Naive thymus-derived CD8-positive, alpha-beta T cell (primary cell): ENCODE data around the gene KCNN3. TPM values are rescaled to one million over a fixed set of nuclear protein-coding genes. Genes with fewer than 3 reads are reported as not detected.

Experiments used
- ATAC-seq, 2 donors: fragments of 150-1000 bp; cut with Tn5 transposase in 1 of 2; sonication (Bioruptor Pico), chemical (Tn5 transposase) in 1 of 2; 1 replicate in 1 of 2; 2 replicates in 1 of 2; pipeline ENCODE4 v1.10.0; 2021; ENCODE audit warnings: mild to moderate bottlenecking in 2 of 2, moderate library complexity in 2 of 2
- POLR2A ChIA-PET: fragments of 350-600 bp; sonication (Branson Sonifier 250); formaldehyde crosslinking; loops from one replicate; lab custom pipeline; 2021; ENCODE audit warnings: antibody characterized with exemption; lab: Charles Lee
- DNase-seq, 10 donors: peaks; one replicate each; pipeline versions ENCODE4 v3.0.0 to v3.0.0-alpha.2; 2020 to 2022
- H3K27ac Mint-ChIP-seq, 10 donors: one replicate each; pipeline ENCODE4 v1.8.0; 2020 to 2022; ENCODE audit warnings: mild to moderate bottlenecking in 10 of 10, mixed read lengths in 10 of 10, moderate library complexity in 4 of 10, inconsistent platforms in 1 of 10
- H3K27me3 Mint-ChIP-seq, 5 donors: one replicate each; pipeline ENCODE4 v1.8.0; 2021 to 2022; ENCODE audit warnings: mixed read lengths in 5 of 5
- H3K36me3 Mint-ChIP-seq, 3 donors: one replicate each; pipeline ENCODE4 v1.8.0; 2020 to 2022; ENCODE audit warnings: mixed read lengths in 3 of 3, mild to moderate bottlenecking in 2 of 3, inconsistent platforms in 1 of 3
- H3K4me1 Mint-ChIP-seq, 4 donors: one replicate each; pipeline ENCODE4 v1.8.0; 2021 to 2022; ENCODE audit warnings: mixed read lengths in 4 of 4
- H3K4me3 Mint-ChIP-seq, 10 donors: one replicate each; pipeline ENCODE4 v1.8.0; 2020 to 2022; ENCODE audit warnings: mild to moderate bottlenecking in 10 of 10, mixed read lengths in 10 of 10, moderate library complexity in 6 of 10, inconsistent platforms in 1 of 10
- H3K9me3 Mint-ChIP-seq, 9 donors: one replicate each; pipeline ENCODE4 v1.8.0; 2020 to 2022; ENCODE audit warnings: mixed read lengths in 9 of 9, mild to moderate bottlenecking in 3 of 9, inconsistent platforms in 1 of 9, moderate library complexity in 1 of 9
- polyA plus RNA-seq, 3 donors: library from polyadenylated mRNA; unstranded; fragments of 300-500 nt; fragmentation: Illumina TruSeq; gene quantifications; one replicate each; pipeline ENCODE4 v1.2.3, GENCODE V29; 2021
- total RNA-seq, 8 experiments: library from RNA in 2 of 8; stranded (reverse) in 2 of 8; gene quantifications; one replicate each; pipeline ENCODE4 v1.2.3 and lab custom pipeline; 2021 to 2026

The KCNN3 gene
- total and polyA plus RNA-seq, 5 experiments from 2014 or later, result 0.08 TPM; not detected in 4

DNA sequence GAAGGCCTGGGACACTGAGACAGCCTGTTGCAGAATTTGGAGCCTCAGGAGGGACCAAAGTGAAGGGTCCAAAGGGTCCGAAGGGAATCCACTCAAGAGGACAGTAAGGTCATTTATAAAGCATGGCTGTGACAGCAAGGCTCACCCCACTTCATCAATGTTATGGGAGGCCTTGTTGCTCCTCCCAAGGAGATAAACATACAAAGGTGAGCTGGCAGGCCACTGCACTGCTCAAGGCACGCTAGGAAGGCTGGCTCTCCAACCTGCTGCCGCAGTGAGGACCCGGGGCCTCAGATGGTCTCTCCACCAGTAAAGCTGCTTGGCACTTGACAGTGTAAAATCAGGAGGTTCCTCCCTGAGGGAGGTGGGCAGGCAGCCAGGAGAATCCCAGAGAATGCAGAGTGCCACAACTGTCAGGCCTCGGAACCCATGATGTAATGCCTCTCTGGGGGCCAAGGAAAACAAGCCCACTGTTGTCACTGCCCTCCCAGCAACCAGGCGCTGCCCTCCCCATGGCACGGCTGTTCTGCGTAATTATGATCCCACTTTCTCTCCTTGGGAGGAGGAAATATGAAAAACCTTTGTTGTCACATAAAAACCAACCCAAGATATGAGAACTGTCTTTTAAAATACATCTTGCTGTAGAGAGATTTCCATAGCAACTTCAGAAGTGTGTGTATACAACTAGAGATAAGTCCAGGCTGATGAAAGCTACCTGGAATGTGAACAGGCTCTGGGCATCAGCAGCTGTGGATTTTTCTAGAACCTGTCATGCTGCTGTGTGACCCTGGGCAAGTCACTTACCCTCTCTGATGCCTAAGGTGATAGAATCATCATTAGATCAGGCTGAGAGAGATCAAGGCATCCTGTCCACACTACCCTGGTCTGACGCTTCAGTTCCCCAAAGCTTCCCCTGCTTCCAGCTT is 102.5 kb downstream of the KCNN3 start:
- Mint-ChIP-seq H3K27ac (peak overlapping the region in 1 of 10 donors; percentile 77), H3K4me1 (peaks cover 0 to 6% (median 4%) of the 10 kb centered on the region in 4 donors), H3K27me3 (peaks cover 0 to 22% (median 0%) of the 10 kb centered on the region in 5 donors), H3K9me3 (no peaks in the 10 kb centered on the region), H3K36me3 (no peaks in the 10 kb centered on the region), H3K4me3 (no peak overlapping the region)
- ATAC-seq (no peak), DNase-seq (no peak)
- POLR2A ChIA-PET, result interaction anchor here (1.0 kb wide), 1 partner anchor 14 kb away, joined by 3 read pairs; no protein-coding TSS in a partner anchor

DNA sequence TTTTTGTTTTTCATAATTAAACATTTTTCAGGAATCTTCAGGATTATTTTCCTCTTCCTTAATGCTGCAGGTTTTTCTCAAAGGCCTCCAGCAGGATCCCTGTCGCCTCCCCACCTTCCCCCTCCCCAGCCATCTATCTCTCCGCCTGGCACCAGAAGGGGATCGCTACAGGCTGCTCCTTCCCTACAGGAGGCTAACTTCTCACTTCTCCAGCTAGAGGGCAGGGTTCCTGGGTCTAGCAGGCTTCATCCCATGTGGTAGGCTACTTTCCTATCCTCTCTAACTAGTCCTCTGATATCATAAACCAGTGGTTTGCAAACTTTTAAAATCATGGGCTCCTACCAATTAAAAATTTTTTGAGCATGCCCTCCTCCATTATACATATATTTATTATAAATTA is 104.1 kb downstream of the KCNN3 start:
- peak; percentile 54 to 69 for ATAC-seq
- DNase-seq, result peak in 1 of 10 donors; percentile 23
- Mint-ChIP-seq H3K4me3 (no peak overlapping the region), H3K36me3 (no peaks in the 10 kb centered on the region), H3K27me3 (peaks cover 0 to 28% (median 0%) of the 10 kb centered on the region in 5 donors), H3K4me1 (peaks cover 0 to 4% (median 1%) of the 10 kb centered on the region in 4 donors), H3K9me3 (no peaks in the 10 kb centered on the region), H3K27ac (peak overlapping the region in 3 of 10 donors; percentile 16 to 67 (median 29))
- POLR2A ChIA-PET, result no interaction called here

DNA sequence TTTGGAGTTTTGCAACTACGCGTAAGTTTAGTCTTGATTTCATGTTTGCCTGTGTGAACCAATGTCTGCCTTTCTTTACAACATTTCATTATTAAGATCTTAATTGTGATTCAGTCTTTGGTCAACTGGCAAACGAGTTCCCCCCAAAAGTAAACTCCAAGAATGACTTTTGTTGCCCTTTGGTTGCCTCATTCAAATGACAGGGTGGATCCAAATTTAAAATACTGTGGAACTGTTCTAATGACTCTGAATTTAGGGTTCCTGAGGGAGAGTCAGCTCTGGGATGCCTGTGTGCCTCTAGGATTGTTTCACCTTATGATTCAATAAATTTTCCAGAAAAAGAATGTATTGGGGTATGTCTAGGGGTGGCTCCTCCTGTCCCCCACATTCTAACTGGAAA is 105.3 kb downstream of the KCNN3 start:
- DNase-seq (no peak), ATAC-seq (no peak)
- no peak overlapping the region for H3K27ac Mint-ChIP-seq
- H3K27me3 Mint-ChIP-seq, result peaks cover 0 to 30% (median 0%) of the 10 kb centered on the region in 5 donors
- peaks cover 4 to 6% (median 5%) of the 10 kb centered on the region in 4 donors for H3K4me1 Mint-ChIP-seq
- no peak overlapping the region for H3K4me3 Mint-ChIP-seq
- no peaks in the 10 kb centered on the region for H3K36me3 Mint-ChIP-seq
- H3K9me3 Mint-ChIP-seq, result no peaks in the 10 kb centered on the region
- POLR2A ChIA-PET, result interaction anchor here (0.7 to 1.2 kb wide), 2 partner anchors 127 to 176 kb away, joined by 3 read pairs; no protein-coding TSS in a partner anchor

DNA sequence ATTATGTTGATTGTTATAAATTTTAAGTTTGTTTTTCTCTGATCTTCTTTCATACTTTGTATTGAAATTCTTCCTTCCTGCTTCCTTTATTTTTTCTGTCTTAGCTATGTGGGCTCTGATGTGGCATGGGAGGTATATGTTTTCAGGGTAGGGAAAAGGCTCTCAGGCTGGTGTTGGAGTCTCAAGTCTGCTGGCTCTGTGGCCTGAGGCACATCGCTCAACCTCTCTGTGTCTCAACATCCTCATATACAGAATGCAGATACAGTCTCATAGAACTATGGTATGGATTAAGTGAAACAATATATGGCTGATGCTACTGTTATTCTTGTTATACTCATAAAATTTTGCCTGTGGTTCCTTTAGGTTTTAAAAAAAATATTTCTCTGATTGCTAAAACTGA is 105.9 kb downstream of the KCNN3 start:
- Mint-ChIP-seq H3K4me1 (peaks cover 9 to 12% (median 10%) of the 10 kb centered on the region in 4 donors), H3K4me3 (no peak overlapping the region), H3K36me3 (no peaks in the 10 kb centered on the region), H3K27ac (peak overlapping the region in 1 of 10 donors; percentile 3), H3K27me3 (peaks cover 0 to 30% (median 0%) of the 10 kb centered on the region in 5 donors), H3K9me3 (no peaks in the 10 kb centered on the region)
- POLR2A ChIA-PET, result interaction anchor here (1.2 kb wide), 1 partner anchor 175 kb away, joined by 3 read pairs; no protein-coding TSS in a partner anchor
- ATAC-seq, result no peak
- DNase-seq, result no peak

DNA sequence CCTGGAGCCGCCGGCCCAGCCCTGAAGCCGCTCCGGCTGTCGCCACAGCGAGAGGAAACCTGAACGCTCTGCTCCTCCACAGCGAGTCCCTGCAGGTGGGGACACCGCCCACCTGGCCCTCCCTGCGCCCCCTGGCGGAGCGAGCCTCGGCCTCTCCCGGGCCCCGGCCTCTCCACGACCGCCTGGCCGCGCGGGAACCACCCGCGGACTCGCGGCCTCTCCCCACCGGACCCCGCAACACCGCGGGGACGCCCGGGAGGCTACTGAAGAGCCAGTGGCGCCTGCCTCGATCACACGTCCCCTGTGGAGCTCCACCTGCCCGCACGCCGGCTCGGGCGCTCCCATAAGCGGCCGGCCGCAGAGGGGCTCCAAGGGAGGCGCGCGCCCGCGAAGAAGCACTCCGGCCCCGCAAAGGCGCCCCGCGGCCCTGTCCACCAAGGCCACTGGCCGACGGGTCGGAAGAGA is 109.6 kb downstream of the KCNN3 start:
- Mint-ChIP-seq H3K36me3 (no peaks in the 10 kb centered on the region), H3K4me3 (peak overlapping the region; percentile 55 to 76 (median 65)), H3K27ac (peak overlapping the region in 5 of 10 donors; percentile 25 to 61 (median 59)), H3K9me3 (no peaks in the 10 kb centered on the region), H3K27me3 (peaks cover 0 to 27% (median 0%) of the 10 kb centered on the region in 5 donors), H3K4me1 (peaks cover 20 to 35% (median 28%) of the 10 kb centered on the region in 4 donors)
- DNase-seq (peak; percentile 68 to 90 (median 84)), ATAC-seq (peak; percentile 93 to 98)
- POLR2A ChIA-PET, result interaction anchor here (0.7 to 2.7 kb wide), 7 partner anchors 13 to 334 kb away, joined by 3 to 14 read pairs (median 3); no protein-coding TSS in a partner anchor

DNA sequence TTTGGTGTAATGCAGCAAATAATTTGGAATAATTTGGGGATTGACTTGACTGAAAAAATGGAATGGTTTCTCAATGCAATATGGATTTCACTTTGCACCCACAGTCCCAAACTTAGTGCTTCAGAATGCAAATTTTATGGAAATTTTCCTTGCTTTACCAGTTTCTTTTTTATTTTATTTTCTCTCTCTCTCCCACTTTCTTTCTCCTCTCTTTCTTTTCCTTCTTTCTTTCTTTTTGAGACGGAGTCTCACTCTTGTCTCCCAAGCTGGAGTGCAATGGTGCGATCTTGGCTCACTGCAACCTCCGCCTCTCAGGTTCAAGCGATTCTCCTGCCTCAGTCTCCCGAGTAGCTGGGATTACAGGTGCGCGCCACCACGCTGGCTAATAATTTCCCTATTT is 110.3 kb downstream of the KCNN3 start:
- H3K4me3 Mint-ChIP-seq, result peak overlapping the region in 8 of 10 donors; percentile 43 to 73 (median 68)
- POLR2A ChIA-PET, result interaction anchor here (0.6 to 2.7 kb wide), 5 partner anchors 12 to 200 kb away, joined by 3 to 14 read pairs (median 4); no protein-coding TSS in a partner anchor
- peaks cover 22 to 38% (median 32%) of the 10 kb centered on the region in 4 donors for H3K4me1 Mint-ChIP-seq
- ATAC-seq, result no peak
- no peak for DNase-seq
- no peaks in the 10 kb centered on the region for H3K36me3 Mint-ChIP-seq
- peaks cover 0 to 22% (median 0%) of the 10 kb centered on the region in 5 donors for H3K27me3 Mint-ChIP-seq
- no peaks in the 10 kb centered on the region for H3K9me3 Mint-ChIP-seq
- peak overlapping the region in 9 of 10 donors; percentile 21 to 77 (median 48) for H3K27ac Mint-ChIP-seq

DNA sequence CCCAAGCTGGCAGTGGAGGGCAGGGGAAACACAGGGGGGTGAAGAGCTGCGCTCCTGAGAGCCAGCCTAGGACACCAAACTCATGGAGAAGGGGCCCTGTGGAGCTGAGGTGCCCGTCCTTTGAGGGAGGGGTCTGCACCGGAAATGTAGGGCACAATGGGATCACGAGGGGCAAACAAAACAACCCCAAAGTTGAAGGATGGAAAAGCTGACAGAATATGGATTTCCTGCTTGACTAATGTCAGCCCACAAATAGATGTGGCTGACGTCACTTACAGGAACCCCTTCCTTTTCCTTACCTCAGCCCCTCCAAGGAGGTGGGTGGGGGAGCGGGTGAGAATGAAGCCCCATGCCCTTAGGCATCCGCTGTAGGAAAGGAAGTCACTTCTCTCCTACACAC is 110.9 kb downstream of the KCNN3 start:
- DNase-seq, result peak in 9 of 10 donors; percentile 9 to 78 (median 31)
- H3K27me3 Mint-ChIP-seq, result peaks cover 0 to 18% (median 0%) of the 10 kb centered on the region in 5 donors
- peak; percentile 30 to 69 for ATAC-seq
- peak overlapping the region in 9 of 10 donors; percentile 41 to 75 (median 63) for H3K27ac Mint-ChIP-seq
- peaks cover 22 to 38% (median 32%) of the 10 kb centered on the region in 4 donors for H3K4me1 Mint-ChIP-seq
- H3K4me3 Mint-ChIP-seq, result peak overlapping the region; percentile 23 to 71 (median 66)
- POLR2A ChIA-PET, result interaction anchor here (0.5 to 2.7 kb wide), 3 partner anchors 32 to 226 kb away, joined by 3 to 14 read pairs (median 4); no protein-coding TSS in a partner anchor
- no peaks in the 10 kb centered on the region for H3K9me3 Mint-ChIP-seq
- H3K36me3 Mint-ChIP-seq, result no peaks in the 10 kb centered on the region

DNA sequence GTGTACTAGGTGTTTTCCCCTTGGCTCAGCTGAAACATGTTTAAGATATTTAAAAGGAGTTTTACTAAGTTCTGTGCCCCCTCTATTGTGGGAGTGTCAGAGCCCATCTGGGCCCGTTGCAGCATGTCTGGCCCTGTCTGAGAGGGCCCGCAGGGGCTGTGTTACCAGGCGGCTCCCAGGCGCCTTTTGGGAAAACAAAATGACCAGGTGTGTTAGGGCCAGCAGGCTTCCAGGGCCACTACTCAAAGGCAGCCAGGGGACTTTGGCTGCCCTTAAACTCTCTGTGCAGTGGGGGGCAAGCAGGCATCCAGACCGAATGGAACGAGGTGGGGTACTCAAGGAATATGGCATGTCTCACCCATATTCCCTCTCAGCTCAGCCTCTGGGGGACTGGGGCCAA is 111.7 kb downstream of the KCNN3 start:
- POLR2A ChIA-PET, result no interaction called here
- Mint-ChIP-seq H3K9me3 (no peaks in the 10 kb centered on the region), H3K4me1 (peaks cover 20 to 38% (median 32%) of the 10 kb centered on the region in 4 donors), H3K4me3 (peak overlapping the region in 4 of 10 donors; percentile 32 to 68 (median 65)), H3K27me3 (peaks cover 0 to 12% (median 0%) of the 10 kb centered on the region in 5 donors), H3K27ac (peak overlapping the region in 5 of 10 donors; percentile 41 to 65 (median 55)), H3K36me3 (no peaks in the 10 kb centered on the region)
- DNase-seq (no peak), ATAC-seq (no peak)

DNA sequence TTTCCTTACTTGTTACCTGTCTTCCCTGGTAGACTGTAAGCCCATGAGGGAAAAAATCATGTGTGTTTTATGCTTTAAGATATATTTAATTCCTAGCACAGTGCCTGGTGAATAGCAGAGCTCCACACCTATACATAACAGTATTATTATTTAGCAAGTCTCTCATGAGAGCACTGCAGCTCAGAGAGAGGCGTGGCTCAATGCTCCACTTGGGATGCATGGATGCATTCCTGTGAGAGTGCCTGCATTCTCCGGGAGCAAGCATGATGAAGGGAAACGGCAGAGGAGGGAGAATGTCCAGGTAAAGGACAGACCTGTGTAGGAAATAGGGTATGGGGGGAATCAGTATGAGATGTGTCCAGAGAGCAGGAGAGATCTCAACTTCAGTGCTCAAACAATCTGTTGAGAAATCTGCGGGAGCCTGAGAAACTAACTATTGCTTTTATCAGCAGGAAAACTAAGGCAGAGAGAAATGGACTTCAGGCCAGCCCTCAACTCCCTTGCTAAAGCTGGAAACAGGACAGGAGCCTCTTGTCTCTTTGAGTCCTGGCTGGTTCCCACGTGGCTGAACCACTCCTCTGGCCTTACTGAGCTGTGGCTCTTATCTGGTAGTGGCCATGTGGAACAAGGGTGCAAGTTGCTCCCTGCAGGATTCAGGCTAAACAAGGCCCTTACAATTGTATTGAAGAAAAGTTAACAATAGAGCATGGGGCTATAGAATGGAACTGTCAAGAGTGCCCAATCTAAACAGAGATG is 113.1 kb downstream of the KCNN3 start:
- Mint-ChIP-seq H3K27me3 (peaks cover 0 to 2% (median 0%) of the 10 kb centered on the region in 5 donors), H3K9me3 (no peaks in the 10 kb centered on the region), H3K4me1 (peaks cover 20 to 38% (median 32%) of the 10 kb centered on the region in 4 donors), H3K4me3 (peak overlapping the region in 1 of 10 donors; percentile 57), H3K36me3 (no peaks in the 10 kb centered on the region), H3K27ac (peak overlapping the region in 5 of 10 donors; percentile 29 to 93 (median 68))
- POLR2A ChIA-PET, result interaction anchor here (0.6 kb wide), 1 partner anchor 42 kb away, joined by 3 read pairs; no protein-coding TSS in a partner anchor
- DNase-seq (no peak), ATAC-seq (no peak)

DNA sequence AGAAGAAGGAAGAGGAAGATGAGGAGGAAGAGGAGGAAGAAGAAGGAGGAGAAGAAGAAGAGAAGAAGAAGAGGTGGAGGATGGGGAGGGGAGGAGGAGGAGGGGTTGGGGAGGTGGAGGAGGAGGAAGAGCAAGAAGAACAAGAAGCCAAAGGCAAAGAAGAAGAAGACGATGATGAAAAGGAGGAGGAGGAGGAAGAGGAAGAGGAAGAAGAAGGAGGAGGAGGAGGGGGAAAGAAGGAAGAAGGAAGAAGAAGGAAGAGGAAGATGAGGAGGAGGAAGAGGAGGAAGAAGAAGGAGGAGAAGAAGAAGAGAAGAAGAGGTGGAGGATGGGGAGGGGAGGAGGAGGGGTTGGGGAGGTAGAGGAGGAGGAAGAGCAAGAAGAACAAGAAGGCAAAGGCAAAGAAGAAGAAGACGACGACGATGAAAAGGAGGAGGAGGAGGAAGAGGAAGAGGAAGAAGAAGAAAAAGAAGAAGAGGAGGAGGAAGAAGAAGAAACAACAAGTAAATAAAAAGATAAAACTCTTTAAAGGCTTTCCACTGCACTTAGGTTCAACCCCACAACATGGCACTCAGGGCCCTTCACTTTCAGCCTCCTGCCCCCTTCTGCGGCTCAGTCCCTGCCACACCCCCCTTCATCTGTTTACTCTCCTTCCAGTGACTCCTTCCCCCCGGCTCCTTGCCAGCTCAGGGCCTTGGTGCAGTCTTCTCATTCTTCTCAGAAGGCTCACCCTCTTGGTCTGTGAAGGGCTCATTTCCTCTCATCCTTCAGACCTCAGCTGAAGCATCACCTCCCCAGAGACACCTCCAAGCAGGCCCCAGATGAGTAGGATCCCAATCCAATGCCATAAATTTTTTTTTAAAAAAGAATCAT is 114.0 kb downstream of the KCNN3 start:
- H3K36me3 Mint-ChIP-seq, result no peaks in the 10 kb centered on the region
- peak overlapping the region in 1 of 10 donors; percentile 43 for H3K4me3 Mint-ChIP-seq
- no peak for DNase-seq
- no peak for ATAC-seq
- POLR2A ChIA-PET, result interaction anchor here (0.6 kb wide), 1 partner anchor 42 kb away, joined by 3 read pairs; no protein-coding TSS in a partner anchor
- H3K4me1 Mint-ChIP-seq, result peaks cover 22 to 38% (median 32%) of the 10 kb centered on the region in 4 donors
- H3K27me3 Mint-ChIP-seq, result peaks cover 0 to 2% (median 0%) of the 10 kb centered on the region in 5 donors
- peak overlapping the region in 7 of 10 donors; percentile 47 to 93 (median 68) for H3K27ac Mint-ChIP-seq
- no peaks in the 10 kb centered on the region for H3K9me3 Mint-ChIP-seq

DNA sequence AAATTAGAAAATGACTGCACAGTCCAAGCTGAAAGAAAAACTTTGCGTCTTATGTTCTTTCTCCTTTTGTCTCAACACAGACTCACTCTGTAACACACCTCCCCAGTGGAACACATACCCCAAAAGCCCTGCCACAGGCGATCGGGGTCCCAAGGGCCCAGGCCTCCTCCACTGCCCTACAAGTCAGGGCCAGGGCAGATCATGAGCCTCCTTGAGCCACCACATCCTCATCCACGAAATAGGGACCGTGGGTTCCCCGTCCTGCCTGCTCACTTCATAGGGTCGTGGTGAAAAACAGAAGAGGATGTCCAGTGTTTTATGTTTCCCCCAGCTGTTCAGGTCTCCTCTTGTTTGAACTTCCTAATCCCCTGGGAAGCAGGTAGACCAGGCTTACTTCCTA is 116.7 kb downstream of the KCNN3 start:
- H3K4me3 Mint-ChIP-seq, result no peak overlapping the region
- H3K4me1 Mint-ChIP-seq, result peaks cover 17 to 31% (median 21%) of the 10 kb centered on the region in 4 donors
- ATAC-seq, result no peak

More for the DNA sequence above, 116.7 kb downstream of the KCNN3 start:
- Mint-ChIP-seq H3K27me3 (no peaks in the 10 kb centered on the region), H3K36me3 (no peaks in the 10 kb centered on the region), H3K27ac (peak overlapping the region in 2 of 10 donors; percentile 11 to 14), H3K9me3 (no peaks in the 10 kb centered on the region)
- no peak for DNase-seq
- POLR2A ChIA-PET, result no interaction called here
